HepG2 (cell line): ENCODE results near the gene TJP3. TPM values are rescaled to one million over a fixed set of nuclear protein-coding genes. Genes with fewer than 3 reads are reported as not detected.

Source experiments
- AHR ChIP-seq: IDR thresholded peaks from 2 replicates; pipeline ENCODE4 v1.6.1; 2018; ENCODE audit warnings: missing genetic modification reagents, missing compliant biosample characterization
- CREM ChIP-seq, 2 experiments: sonication (generic) in 1 of 2; formaldehyde crosslinking in 1 of 2; IDR thresholded peaks; 2 replicates each; pipeline versions ENCODE4 v1.4.0 to v1.6.1; 2016 to 2020; ENCODE audit warnings: antibody characterized with exemption in 1 of 2, mild to moderate bottlenecking in 1 of 2, missing genetic modification reagents in 1 of 2
- FOXO1 ChIP-seq: sonication (generic); formaldehyde crosslinking; IDR thresholded peaks from 2 replicates; pipeline ENCODE4 v1.4.0; 2020; ENCODE audit warnings: missing genetic modification reagents
- HDAC6 ChIP-seq: fragments of 200-600 bp; sonication (generic); IDR thresholded peaks from 2 replicates; pipeline ENCODE4 v1.7.0; 2017; ENCODE audit warnings: mild to moderate bottlenecking, antibody characterized with exemption, low read length, low read depth
- NFKBIZ ChIP-seq: IDR thresholded peaks from 2 replicates; pipeline ENCODE4 v1.6.1; 2018; ENCODE audit warnings: missing genetic modification reagents, missing compliant biosample characterization
- NPAS2 ChIP-seq: sonication (generic); formaldehyde crosslinking; IDR thresholded peaks from 2 replicates; pipeline ENCODE4 v1.8.0; 2022; ENCODE audit warnings: mild to moderate bottlenecking, missing genetic modification reagents, borderline replicate concordance
- RFX5 ChIP-seq: IDR thresholded peaks from 2 replicates; pipeline ENCODE4 v1.6.1; 2011; ENCODE audit warnings: low read depth, low read length, improper control_type of control experiment
- TRAFD1 ChIP-seq: sonication (generic); formaldehyde crosslinking; IDR thresholded peaks from 2 replicates; pipeline ENCODE4 v1.5.1; 2020; ENCODE audit warnings: missing genetic modification reagents, mild to moderate bottlenecking, borderline replicate concordance
- YEATS2 ChIP-seq: sonication (generic); formaldehyde crosslinking; IDR thresholded peaks from 2 replicates; pipeline ENCODE4 v1.4.0; 2020; ENCODE audit warnings: missing genetic modification reagents, borderline replicate concordance
- ZBTB38 ChIP-seq: sonication (generic); formaldehyde crosslinking; IDR thresholded peaks from 2 replicates; pipeline ENCODE4 v1.5.1; 2020; ENCODE audit warnings: mild to moderate bottlenecking, missing genetic modification reagents
- ZC3H13 ChIP-seq: sonication (generic); formaldehyde crosslinking; IDR thresholded peaks from 2 replicates; pipeline ENCODE4 v1.8.1; 2023; ENCODE audit warnings: mild to moderate bottlenecking, missing genetic modification reagents, moderate library complexity
- ZFP36 ChIP-seq: fragments of 150-350 bp; IDR thresholded peaks from 2 replicates; pipeline ENCODE4 v1.6.1; 2018; ENCODE audit warnings: borderline replicate concordance, low read length, low read depth; ENCODE audit not compliant: partially characterized antibody
- ZFP90 ChIP-seq: sonication (generic); formaldehyde crosslinking; IDR thresholded peaks from 2 replicates; pipeline ENCODE4 v1.8.0; 2022; ENCODE audit warnings: missing genetic modification reagents, mild to moderate bottlenecking, inconsistent platforms, borderline replicate concordance
- ZNF251 ChIP-seq: sonication (generic); formaldehyde crosslinking; IDR thresholded peaks from 2 replicates; pipeline ENCODE4 v1.9.0; 2021; ENCODE audit warnings: mild to moderate bottlenecking, missing genetic modification reagents
- ZNF33A ChIP-seq: sonication (generic); formaldehyde crosslinking; IDR thresholded peaks from 2 replicates; pipeline ENCODE4 v1.5.1; 2020; ENCODE audit warnings: missing genetic modification reagents, mild to moderate bottlenecking, moderate library complexity, borderline replicate concordance
- ZNF569 ChIP-seq: sonication (generic); formaldehyde crosslinking; IDR thresholded peaks from 2 replicates; pipeline ENCODE4 v1.5.0; 2020; ENCODE audit warnings: mild to moderate bottlenecking, missing genetic modification reagents, moderate library complexity, borderline replicate concordance
- ZNF660 ChIP-seq: sonication (generic); formaldehyde crosslinking; IDR thresholded peaks from 2 replicates; pipeline ENCODE4 v1.5.1; 2020; ENCODE audit warnings: mild to moderate bottlenecking, low read depth, missing genetic modification reagents, borderline replicate concordance
- ZSCAN31 ChIP-seq: sonication (generic); formaldehyde crosslinking; IDR thresholded peaks from 2 replicates; pipeline ENCODE4 v1.5.0; 2020; ENCODE audit warnings: low read depth, mild to moderate bottlenecking, missing genetic modification reagents
- polyA plus RNA-seq, 8 experiments: library from polyadenylated mRNA; depleted of rRNA in 3 of 8; stranded (reverse) in 7 of 8; unstranded in 1 of 8; fragments of >200 nt; fragmentation: Illumina TruSeq in 4 of 8; extraction: Trizol in 4 of 8; gene quantifications; 2 replicates each; pipeline versions ENCODE4 v1.2.1 to v1.2.3, GENCODE V29; 2011 to 2016; ENCODE audit warnings: low read depth in 4 of 8, missing spikeins in 1 of 8, mixed read lengths in 1 of 8; ENCODE audit not compliant: insufficient read depth in 1 of 8
- total RNA-seq, 5 experiments: library from RNA; depleted of rRNA; stranded (reverse); fragments of >200 nt; fragmentation: Illumina TruSeq; extraction: Trizol; gene quantifications; 2 replicates each; pipeline ENCODE4 v1.2.3, GENCODE V29; 2016; ENCODE audit warnings: low read depth in 1 of 5
- TF ChIP-seq, protein P1 (sequence below): sonication (generic); formaldehyde crosslinking; IDR thresholded peaks from 2 replicates; pipeline ENCODE4 v1.5.1; 2020; ENCODE audit warnings: missing genetic modification reagents, mild to moderate bottlenecking, borderline replicate concordance
- TF ChIP-seq, protein P2 (sequence below): sonication (generic); formaldehyde crosslinking; IDR thresholded peaks from 2 replicates; pipeline ENCODE4 v1.4.0; 2020; ENCODE audit warnings: mild to moderate bottlenecking, missing genetic modification reagents
- TF ChIP-seq, protein P3 (sequence below): sonication (generic); formaldehyde crosslinking; conservative IDR thresholded peaks from 2 replicates; pipeline ENCODE4 v1.4.0; 2020; ENCODE audit warnings: missing genetic modification reagents
- TF ChIP-seq, protein P4 (sequence below): sonication (generic); formaldehyde crosslinking; IDR thresholded peaks from 2 replicates; pipeline ENCODE4 v1.4.0; 2020; ENCODE audit warnings: missing genetic modification reagents

Gene TJP3
- total and polyA plus RNA-seq, 2 of the 13 experiments (the other 11 are each of a cell fraction or from before 2014, with no cell fraction given), result 2.3 to 21.5 TPM

DNA sequence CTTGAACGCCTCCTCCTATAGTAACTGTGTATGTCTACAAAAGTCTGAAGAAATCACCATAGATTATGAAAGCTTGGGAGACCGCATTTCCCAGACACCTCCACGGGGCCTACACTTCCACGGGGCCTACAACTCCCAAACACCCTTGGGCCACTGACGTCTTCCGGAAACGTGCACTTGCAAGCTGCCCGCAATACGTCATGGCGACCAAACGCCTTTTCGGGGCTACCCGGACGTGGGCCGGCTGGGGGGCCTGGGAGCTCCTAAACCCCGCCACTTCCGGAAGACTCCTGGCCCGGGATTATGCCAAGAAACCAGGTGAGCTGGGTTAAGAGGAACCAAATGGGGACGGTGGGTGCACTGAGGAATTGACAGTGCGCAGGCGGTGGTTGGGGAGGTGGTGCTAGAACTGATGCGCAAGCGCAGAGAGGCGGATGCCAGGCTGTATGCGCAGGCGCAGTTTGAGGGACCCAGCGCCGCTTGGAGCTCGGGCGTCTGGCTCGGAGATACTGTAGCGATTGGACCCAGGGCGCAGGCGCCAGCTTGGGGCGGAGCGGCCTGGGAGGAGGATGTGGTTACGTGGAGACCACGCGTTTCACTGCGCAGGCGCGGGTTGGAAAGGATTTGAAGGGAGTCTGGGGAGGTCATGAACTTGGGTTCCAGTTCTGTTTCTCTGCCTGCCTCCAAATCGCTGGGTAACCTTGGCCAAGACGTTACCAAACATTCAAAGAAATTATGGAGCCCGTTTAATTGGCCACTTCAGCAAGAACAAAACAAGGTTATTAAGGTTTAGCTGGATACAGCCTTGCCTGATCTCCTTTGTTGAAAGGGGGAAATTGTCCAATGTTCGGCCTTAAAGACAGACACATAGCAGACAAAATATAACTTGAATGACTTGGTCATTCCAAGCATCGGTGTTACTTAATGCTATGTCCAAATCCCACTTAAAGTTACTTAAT lies 54.6 kb downstream of the TJP3 start, which contains the start of gene MRPL54 (continued):
- no peak for TF ChIP-seq HDAC6
- TF ChIP-seq ZFP90 (CRISPR knock-in tag), result no peak
- TF ChIP-seq ZNF660, result no peak
- TF ChIP-seq, protein P1, sequence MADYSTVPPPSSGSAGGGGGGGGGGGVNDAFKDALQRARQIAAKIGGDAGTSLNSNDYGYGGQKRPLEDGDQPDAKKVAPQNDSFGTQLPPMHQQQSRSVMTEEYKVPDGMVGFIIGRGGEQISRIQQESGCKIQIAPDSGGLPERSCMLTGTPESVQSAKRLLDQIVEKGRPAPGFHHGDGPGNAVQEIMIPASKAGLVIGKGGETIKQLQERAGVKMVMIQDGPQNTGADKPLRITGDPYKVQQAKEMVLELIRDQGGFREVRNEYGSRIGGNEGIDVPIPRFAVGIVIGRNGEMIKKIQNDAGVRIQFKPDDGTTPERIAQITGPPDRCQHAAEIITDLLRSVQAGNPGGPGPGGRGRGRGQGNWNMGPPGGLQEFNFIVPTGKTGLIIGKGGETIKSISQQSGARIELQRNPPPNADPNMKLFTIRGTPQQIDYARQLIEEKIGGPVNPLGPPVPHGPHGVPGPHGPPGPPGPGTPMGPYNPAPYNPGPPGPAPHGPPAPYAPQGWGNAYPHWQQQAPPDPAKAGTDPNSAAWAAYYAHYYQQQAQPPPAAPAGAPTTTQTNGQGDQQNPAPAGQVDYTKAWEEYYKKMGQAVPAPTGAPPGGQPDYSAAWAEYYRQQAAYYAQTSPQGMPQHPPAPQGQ (CRISPR knock-in tag), result no peak
- TF ChIP-seq, protein P2, sequence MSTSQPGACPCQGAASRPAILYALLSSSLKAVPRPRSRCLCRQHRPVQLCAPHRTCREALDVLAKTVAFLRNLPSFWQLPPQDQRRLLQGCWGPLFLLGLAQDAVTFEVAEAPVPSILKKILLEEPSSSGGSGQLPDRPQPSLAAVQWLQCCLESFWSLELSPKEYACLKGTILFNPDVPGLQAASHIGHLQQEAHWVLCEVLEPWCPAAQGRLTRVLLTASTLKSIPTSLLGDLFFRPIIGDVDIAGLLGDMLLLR, result no peak
- no peak for TF ChIP-seq ZFP36
- TF ChIP-seq NFKBIZ (CRISPR knock-in tag), result no peak
- TF ChIP-seq CREM (IDR thresholded peaks at IDR 0.05), result peak; percentile 97
- no peak for TF ChIP-seq CREM (CRISPR knock-in tag; IDR thresholded peaks at IDR 0.05)
- TF ChIP-seq ZBTB38 (CRISPR knock-in tag), result peak; percentile 30; the same call in 1 of the 2 replicates
- TF ChIP-seq ZNF33A (CRISPR knock-in tag), result no peak
- TF ChIP-seq, protein P3, sequence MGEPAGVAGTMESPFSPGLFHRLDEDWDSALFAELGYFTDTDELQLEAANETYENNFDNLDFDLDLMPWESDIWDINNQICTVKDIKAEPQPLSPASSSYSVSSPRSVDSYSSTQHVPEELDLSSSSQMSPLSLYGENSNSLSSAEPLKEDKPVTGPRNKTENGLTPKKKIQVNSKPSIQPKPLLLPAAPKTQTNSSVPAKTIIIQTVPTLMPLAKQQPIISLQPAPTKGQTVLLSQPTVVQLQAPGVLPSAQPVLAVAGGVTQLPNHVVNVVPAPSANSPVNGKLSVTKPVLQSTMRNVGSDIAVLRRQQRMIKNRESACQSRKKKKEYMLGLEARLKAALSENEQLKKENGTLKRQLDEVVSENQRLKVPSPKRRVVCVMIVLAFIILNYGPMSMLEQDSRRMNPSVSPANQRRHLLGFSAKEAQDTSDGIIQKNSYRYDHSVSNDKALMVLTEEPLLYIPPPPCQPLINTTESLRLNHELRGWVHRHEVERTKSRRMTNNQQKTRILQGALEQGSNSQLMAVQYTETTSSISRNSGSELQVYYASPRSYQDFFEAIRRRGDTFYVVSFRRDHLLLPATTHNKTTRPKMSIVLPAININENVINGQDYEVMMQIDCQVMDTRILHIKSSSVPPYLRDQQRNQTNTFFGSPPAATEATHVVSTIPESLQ, result no peak
- no peak for TF ChIP-seq AHR (CRISPR knock-in tag)
- TF ChIP-seq, protein P4, sequence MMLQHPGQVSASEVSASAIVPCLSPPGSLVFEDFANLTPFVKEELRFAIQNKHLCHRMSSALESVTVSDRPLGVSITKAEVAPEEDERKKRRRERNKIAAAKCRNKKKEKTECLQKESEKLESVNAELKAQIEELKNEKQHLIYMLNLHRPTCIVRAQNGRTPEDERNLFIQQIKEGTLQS (CRISPR knock-in tag), result no peak
- no peak for TF ChIP-seq ZC3H13 (CRISPR knock-in tag)
- no peak for TF ChIP-seq TRAFD1
- no peak for TF ChIP-seq ZNF251 (CRISPR knock-in tag)
- TF ChIP-seq ZNF569 (CRISPR knock-in tag), result 0 out of 2 replicates have a peak, but pooled peaks have one; percentile 38
- peak; percentile 49; the same call in 1 of the 2 replicates for TF ChIP-seq YEATS2 (CRISPR knock-in tag)
- TF ChIP-seq ZSCAN31 (CRISPR knock-in tag), result peak; percentile 71; the same call in 1 of the 2 replicates
- no peak for TF ChIP-seq RFX5
- TF ChIP-seq FOXO1 (CRISPR knock-in tag), result 0 out of 2 replicates have a peak, but pooled peaks have one; percentile 11
- no peak for TF ChIP-seq NPAS2 (CRISPR knock-in tag)
